WTC11 (cell line): ENCODE results near the gene B4GALNT3. TPM values are rescaled to one million over a fixed set of nuclear protein-coding genes. Genes with fewer than 3 reads are reported as not detected.

Experiments
- ATAC-seq: fragments of 200-7000 bp; cut with Tn5 transposase; 2 replicates; pipeline ENCODE4 v1.10.0; 2021; ENCODE audit warnings: mild to moderate bottlenecking, moderate library complexity
- CTCF ChIA-PET: fragments of 300-600 bp; sonication (Branson Sonifier 250); formaldehyde crosslinking; loops from one replicate; lab custom pipeline; 2021; ENCODE audit warnings: antibody characterized with exemption; lab: Charles Lee
- POLR2A ChIA-PET: fragments of 350-600 bp; sonication (Branson Sonifier 250); formaldehyde crosslinking; loops from one replicate; lab custom pipeline; 2021; ENCODE audit warnings: antibody characterized with exemption; lab: Charles Lee
- DNase-seq: peaks from one replicate; pipeline ENCODE4 v3.0.0; 2021; ENCODE audit warnings: low spot score
- H3K27ac Mint-ChIP-seq: 2 replicates; pipeline ENCODE4 v1.8.0; 2021; ENCODE audit warnings: mixed read lengths
- H3K27me3 Mint-ChIP-seq: 2 replicates; pipeline ENCODE4 v1.8.0; 2021; ENCODE audit warnings: low read depth, mild to moderate bottlenecking, moderate library complexity, mixed read lengths
- H3K36me3 Mint-ChIP-seq: 2 replicates; pipeline ENCODE4 v1.8.0; 2021; ENCODE audit warnings: mixed read lengths
- H3K4me1 Mint-ChIP-seq: 2 replicates; pipeline ENCODE4 v1.8.0; 2022; ENCODE audit warnings: mixed read lengths
- H3K4me3 Mint-ChIP-seq: 2 replicates; pipeline ENCODE4 v1.8.0; 2021; ENCODE audit warnings: mild to moderate bottlenecking, moderate library complexity, mixed read lengths
- H3K9me3 Mint-ChIP-seq: 2 replicates; pipeline ENCODE4 v1.8.0; 2021; ENCODE audit warnings: mixed read lengths
- ATF6 ChIP-seq: sonication (generic); formaldehyde crosslinking; IDR thresholded peaks from 2 replicates; pipeline ENCODE4 v1.8.1; 2023; ENCODE audit warnings: mild to moderate bottlenecking, missing genetic modification reagents
- E2F5 ChIP-seq: sonication (generic); formaldehyde crosslinking; IDR thresholded peaks from 2 replicates; pipeline ENCODE4 v1.8.1; 2022; ENCODE audit warnings: mild to moderate bottlenecking, moderate library complexity, missing genetic modification reagents
- ESRRA ChIP-seq: sonication (generic); formaldehyde crosslinking; IDR thresholded peaks from 2 replicates; pipeline ENCODE4 v1.8.1; 2022; ENCODE audit warnings: mild to moderate bottlenecking, missing genetic modification reagents, borderline replicate concordance
- FOXJ3 ChIP-seq: sonication (generic); formaldehyde crosslinking; IDR thresholded peaks from 2 replicates; pipeline ENCODE4 v1.9.0; 2021; ENCODE audit warnings: missing genetic modification reagents, mild to moderate bottlenecking, borderline replicate concordance
- GABPB1 ChIP-seq: sonication (generic); formaldehyde crosslinking; IDR thresholded peaks from 2 replicates; pipeline ENCODE4 v1.8.1; 2023; ENCODE audit warnings: mild to moderate bottlenecking, missing genetic modification reagents
- JAZF1 ChIP-seq: fragments of 250-450 bp; sonication (Bioruptor Pico); IDR thresholded peaks from 2 replicates; pipeline ENCODE4 v1.9.0; 2021; ENCODE audit warnings: moderate library complexity, mild to moderate bottlenecking, inconsistent platforms
- MAX ChIP-seq: sonication (generic); formaldehyde crosslinking; IDR thresholded peaks from 2 replicates; pipeline ENCODE4 v1.8.0; 2022; ENCODE audit warnings: mild to moderate bottlenecking, missing genetic modification reagents
- MLX ChIP-seq: sonication (generic); formaldehyde crosslinking; IDR thresholded peaks from 2 replicates; pipeline ENCODE4 v1.8.1; 2023; ENCODE audit warnings: mild to moderate bottlenecking, missing genetic modification reagents, moderate library complexity
- NR1H2 ChIP-seq: sonication (generic); formaldehyde crosslinking; IDR thresholded peaks from 2 replicates; pipeline ENCODE4 v1.9.0; 2021; ENCODE audit warnings: mild to moderate bottlenecking, moderate library complexity, missing genetic modification reagents
- PRRX2 ChIP-seq: fragments of 250-450 bp; sonication (Bioruptor Pico); IDR thresholded peaks from 2 replicates; pipeline ENCODE4 v1.8.0; 2021; ENCODE audit warnings: mild to moderate bottlenecking
- SOX15 ChIP-seq: fragments of 250-450 bp; sonication (Bioruptor Pico); IDR thresholded peaks from 2 replicates; pipeline ENCODE4 v1.9.0; 2021; ENCODE audit warnings: mild to moderate bottlenecking
- ZBTB43 ChIP-seq: sonication (generic); formaldehyde crosslinking; IDR thresholded peaks from 2 replicates; pipeline ENCODE4 v1.8.1; 2023; ENCODE audit warnings: mild to moderate bottlenecking, missing genetic modification reagents
- ZMAT4 ChIP-seq: fragments of 250-450 bp; sonication (Bioruptor Pico); IDR thresholded peaks from 2 replicates; pipeline ENCODE4 v1.9.0; 2021; ENCODE audit warnings: mild to moderate bottlenecking
- ZNF232 ChIP-seq: sonication (generic); formaldehyde crosslinking; IDR thresholded peaks from 2 replicates; pipeline ENCODE4 v1.8.0; 2022; ENCODE audit warnings: mild to moderate bottlenecking, missing genetic modification reagents
- ZNF317 ChIP-seq: sonication (generic); formaldehyde crosslinking; IDR thresholded peaks from 2 replicates; pipeline ENCODE4 v1.8.1; 2023; ENCODE audit warnings: low read depth, mild to moderate bottlenecking, moderate library complexity, missing genetic modification reagents, borderline replicate concordance
- ZNF423 ChIP-seq: fragments of 250-450 bp; sonication (Bioruptor Pico); IDR thresholded peaks from 2 replicates; pipeline ENCODE4 v2.1.2; 2022; ENCODE audit warnings: mild to moderate bottlenecking, moderate library complexity
- total RNA-seq: library from RNA; stranded (reverse); gene quantifications from 3 replicates; pipeline ENCODE4 v1.2.3, GENCODE V29; 2021

The B4GALNT3 gene
- total RNA-seq, 1 experiment from 2014 or later = 19.0 TPM

GRCh38 chr12:580813-581212 lies 121.1 kb downstream of the B4GALNT3 start:
- no peak overlapping the region for H3K4me3 Mint-ChIP-seq
- H3K27ac Mint-ChIP-seq = no peak overlapping the region
- ATAC-seq = no peak
- no peak for DNase-seq
- peaks cover 21% of the 10 kb centered on the region for H3K4me1 Mint-ChIP-seq
- H3K36me3 Mint-ChIP-seq = no peaks in the 10 kb centered on the region
- H3K27me3 Mint-ChIP-seq = peaks cover 8% of the 10 kb centered on the region
- TF ChIP-seq ZNF317 (CRISPR knock-in tag) (no peak), ZMAT4 (CRISPR knock-in tag) (no peak)
- no peaks in the 10 kb centered on the region for H3K9me3 Mint-ChIP-seq
- ChIA-PET POLR2A (no interaction called here), CTCF (interaction anchor here (0.7 to 0.8 kb wide), 2 partner anchors 10 to 170 kb away, joined by 3 to 5 read pairs; no protein-coding TSS in a partner anchor)

- no peak for DNase-seq
- POLR2A ChIA-PET = no interaction called here
- no peak overlapping the region for H3K4me3 Mint-ChIP-seq
- TF ChIP-seq ZNF232 (CRISPR knock-in tag) (no peak), JAZF1 (no peak), MAX (CRISPR knock-in tag) (no peak), ESRRA (no peak)
- TF ChIP-seq, all 79 proteins: peak for 0
- Mint-ChIP-seq H3K27ac (no peak overlapping the region), H3K36me3 (no peaks in the 10 kb centered on the region), H3K27me3 (peaks cover 8% of the 10 kb centered on the region), H3K4me1 (peaks cover 21% of the 10 kb centered on the region), H3K9me3 (no peaks in the 10 kb centered on the region)
- ATAC-seq = peak; percentile 47
- CTCF ChIA-PET = interaction anchor here (0.5 to 0.8 kb wide), 3 partner anchors 11 to 392 kb away, joined by 3 to 5 read pairs (median 3); no protein-coding TSS in a partner anchor
Observed at GRCh38 chr12:581321-581720, 121.6 kb downstream of the B4GALNT3 start.

- H3K27me3 Mint-ChIP-seq = peaks cover 4% of the 10 kb centered on the region
- POLR2A ChIA-PET = no interaction called here
- no peaks in the 10 kb centered on the region for H3K9me3 Mint-ChIP-seq
- no peak for DNase-seq
- H3K27ac Mint-ChIP-seq = no peak overlapping the region
- peaks cover 19% of the 10 kb centered on the region for H3K4me1 Mint-ChIP-seq
- ATAC-seq = no peak
- CTCF ChIA-PET = interaction anchor here (0.5 to 0.8 kb wide), 2 partner anchors 11 to 393 kb away, joined by 3 to 5 read pairs; no protein-coding TSS in a partner anchor
- no peak overlapping the region for H3K4me3 Mint-ChIP-seq
- H3K36me3 Mint-ChIP-seq = no peaks in the 10 kb centered on the region
- TF ChIP-seq ATF6 (CRISPR knock-in tag) (no peak), FOXJ3 (CRISPR knock-in tag) (no peak), E2F5 (CRISPR knock-in tag) (no peak), SOX15 (CRISPR knock-in tag) (no peak), PRRX2 (CRISPR knock-in tag) (no peak), MLX (CRISPR knock-in tag) (no peak), ZBTB43 (CRISPR knock-in tag) (no peak), GABPB1 (CRISPR knock-in tag) (no peak), ZNF423 (no peak), NR1H2 (CRISPR knock-in tag) (no peak)
Observed at GRCh38 chr12:581746-582145, 122.0 kb downstream of the B4GALNT3 start.
